ENCODE data around the gene MSI2. TPM values are rescaled to one million over a fixed set of nuclear protein-coding genes. Genes with fewer than 3 reads are reported as not detected.

Gene MSI2
- polyA plus RNA-seq, 3 donors from 2014 or later = 0.88 to 3.6 (median 2.4) TPM

GRCh38 chr17:57432507-57433277 lies 176.4 kb downstream of the MSI2 start:
- peaks cover 6 to 21% (median 6%) of the 10 kb centered on the region in 3 donors for H3K36me3 Mint-ChIP-seq
- H3K27ac Mint-ChIP-seq = no peak overlapping the region
- H3K9me3 Mint-ChIP-seq = no peaks in the 10 kb centered on the region
- DNase-seq = no peak
- peaks cover 3 to 9% of the 10 kb centered on the region in 2 donors for H3K4me1 Mint-ChIP-seq
- no peak overlapping the region for H3K4me3 Mint-ChIP-seq
- H3K27me3 Mint-ChIP-seq (ENCODE audit: low read depth in 3 of 3) = peaks cover 4 to 6% (median 6%) of the 10 kb centered on the region in 3 donors

- H3K4me1 Mint-ChIP-seq = peaks cover 3 to 9% of the 10 kb centered on the region in 2 donors
- peaks cover 6 to 17% (median 6%) of the 10 kb centered on the region in 3 donors for H3K36me3 Mint-ChIP-seq
- no peak for DNase-seq
- H3K9me3 Mint-ChIP-seq = no peaks in the 10 kb centered on the region
- no peak overlapping the region for H3K4me3 Mint-ChIP-seq
- H3K27ac Mint-ChIP-seq = no peak overlapping the region
- peaks cover 4 to 7% (median 6%) of the 10 kb centered on the region in 3 donors for H3K27me3 Mint-ChIP-seq (ENCODE audit: low read depth in 3 of 3)
Measured at GRCh38 chr17:57433452-57433851, 177.1 kb downstream of the MSI2 start.

- Mint-ChIP-seq H3K4me1 (peaks cover 6 to 9% of the 10 kb centered on the region in 2 donors), H3K27me3 (ENCODE audit: low read depth in 3 of 3) (peaks cover 4 to 12% (median 6%) of the 10 kb centered on the region in 3 donors), H3K27ac (no peak overlapping the region), H3K36me3 (peaks cover 6 to 14% (median 6%) of the 10 kb centered on the region in 3 donors), H3K9me3 (no peaks in the 10 kb centered on the region), H3K4me3 (no peak overlapping the region)
- DNase-seq = no peak
Measured at GRCh38 chr17:57434361-57434760, 178.0 kb downstream of the MSI2 start.

GRCh38 chr17:57436565-57436964 lies 180.2 kb downstream of the MSI2 start:
- peaks cover 6 to 15% (median 6%) of the 10 kb centered on the region in 3 donors for H3K36me3 Mint-ChIP-seq
- no peak for DNase-seq
- H3K27me3 Mint-ChIP-seq (ENCODE audit: low read depth in 3 of 3) = peaks cover 7 to 20% (median 9%) of the 10 kb centered on the region in 3 donors
- H3K9me3 Mint-ChIP-seq = no peaks in the 10 kb centered on the region
- H3K27ac Mint-ChIP-seq = peak overlapping the region in 1 of 6 donors; percentile 26
- peaks cover 16 to 25% of the 10 kb centered on the region in 2 donors for H3K4me1 Mint-ChIP-seq
- no peak overlapping the region for H3K4me3 Mint-ChIP-seq

- no peak overlapping the region for H3K4me3 Mint-ChIP-seq
- peaks cover 27 to 37% of the 10 kb centered on the region in 2 donors for H3K4me1 Mint-ChIP-seq
- DNase-seq = no peak
- H3K36me3 Mint-ChIP-seq = peaks cover 0 to 11% (median 6%) of the 10 kb centered on the region in 3 donors
- no peaks in the 10 kb centered on the region for H3K9me3 Mint-ChIP-seq
- peaks cover 9 to 21% (median 13%) of the 10 kb centered on the region in 3 donors for H3K27me3 Mint-ChIP-seq (ENCODE audit: low read depth in 3 of 3)
- H3K27ac Mint-ChIP-seq = no peak overlapping the region
Measured at GRCh38 chr17:57438066-57438731, 181.9 kb downstream of the MSI2 start.

- Mint-ChIP-seq H3K36me3 (peaks cover 0 to 7% (median 6%) of the 10 kb centered on the region in 3 donors), H3K27ac (no peak overlapping the region), H3K4me1 (peaks cover 34 to 39% of the 10 kb centered on the region in 2 donors), H3K9me3 (no peaks in the 10 kb centered on the region), H3K4me3 (no peak overlapping the region), H3K27me3 (ENCODE audit: low read depth in 3 of 3) (peaks cover 10 to 26% (median 10%) of the 10 kb centered on the region in 3 donors)
- no peak for DNase-seq
Measured at GRCh38 chr17:57439651-57440050, 183.3 kb downstream of the MSI2 start.

- H3K4me1 Mint-ChIP-seq = peaks cover 39 to 44% of the 10 kb centered on the region in 2 donors
- H3K27me3 Mint-ChIP-seq (ENCODE audit: low read depth in 3 of 3) = peaks cover 9 to 28% (median 11%) of the 10 kb centered on the region in 3 donors
- no peaks in the 10 kb centered on the region for H3K9me3 Mint-ChIP-seq
- H3K36me3 Mint-ChIP-seq = peaks cover 0 to 7% (median 7%) of the 10 kb centered on the region in 3 donors
- no peak overlapping the region for H3K4me3 Mint-ChIP-seq
- peak in 1 of 3 donors; percentile 22 for DNase-seq
- peak overlapping the region in 1 of 6 donors; percentile 6 for H3K27ac Mint-ChIP-seq
Measured at GRCh38 chr17:57440522-57441269, 184.4 kb downstream of the MSI2 start.

GRCh38 chr17:57441270-57441600 lies 184.9 kb downstream of the MSI2 start:
- Mint-ChIP-seq H3K4me3 (no peak overlapping the region), H3K36me3 (peaks cover 0 to 12% (median 4%) of the 10 kb centered on the region in 3 donors), H3K27me3 (ENCODE audit: low read depth in 3 of 3) (peaks cover 12 to 28% (median 12%) of the 10 kb centered on the region in 3 donors), H3K4me1 (peaks cover 45 to 49% of the 10 kb centered on the region in 2 donors), H3K27ac (peak overlapping the region in 1 of 6 donors; percentile 6), H3K9me3 (no peaks in the 10 kb centered on the region)
- no peak for DNase-seq

- DNase-seq = no peak
- Mint-ChIP-seq H3K36me3 (peaks cover 0 to 9% (median 3%) of the 10 kb centered on the region in 3 donors), H3K27me3 (ENCODE audit: low read depth in 3 of 3) (peaks cover 12 to 30% (median 16%) of the 10 kb centered on the region in 3 donors), H3K4me3 (no peak overlapping the region), H3K4me1 (peaks cover 46 to 47% of the 10 kb centered on the region in 2 donors), H3K9me3 (no peaks in the 10 kb centered on the region), H3K27ac (no peak overlapping the region)
Measured at GRCh38 chr17:57442401-57442823, 186.1 kb downstream of the MSI2 start.

GRCh38 chr17:57442914-57443571 lies 186.7 kb downstream of the MSI2 start:
- DNase-seq = no peak
- no peaks in the 10 kb centered on the region for H3K9me3 Mint-ChIP-seq
- peaks cover 3 to 12% (median 4%) of the 10 kb centered on the region in 3 donors for H3K36me3 Mint-ChIP-seq
- peak overlapping the region in 1 of 6 donors; percentile 42 for H3K27ac Mint-ChIP-seq
- peak overlapping the region in 4 of 5 donors; percentile 7 to 33 (median 31) for H3K4me3 Mint-ChIP-seq
- peaks cover 46 to 47% of the 10 kb centered on the region in 2 donors for H3K4me1 Mint-ChIP-seq
- peaks cover 14 to 34% (median 16%) of the 10 kb centered on the region in 3 donors for H3K27me3 Mint-ChIP-seq (ENCODE audit: low read depth in 3 of 3)

- H3K4me1 Mint-ChIP-seq = peaks cover 46 to 47% of the 10 kb centered on the region in 2 donors
- H3K36me3 Mint-ChIP-seq = peaks cover 3 to 19% (median 4%) of the 10 kb centered on the region in 3 donors
- H3K4me3 Mint-ChIP-seq = no peak overlapping the region
- H3K9me3 Mint-ChIP-seq = no peaks in the 10 kb centered on the region
- H3K27ac Mint-ChIP-seq = no peak overlapping the region
- H3K27me3 Mint-ChIP-seq (ENCODE audit: low read depth in 3 of 3) = peaks cover 20 to 36% (median 22%) of the 10 kb centered on the region in 3 donors
- DNase-seq = no peak
Measured at GRCh38 chr17:57443781-57444180, 187.5 kb downstream of the MSI2 start.

- Mint-ChIP-seq H3K36me3 (peaks cover 3 to 22% (median 4%) of the 10 kb centered on the region in 3 donors), H3K27ac (no peak overlapping the region), H3K9me3 (no peaks in the 10 kb centered on the region), H3K4me1 (peaks cover 40 to 44% of the 10 kb centered on the region in 2 donors), H3K27me3 (ENCODE audit: low read depth in 3 of 3) (peaks cover 22 to 30% (median 25%) of the 10 kb centered on the region in 3 donors), H3K4me3 (no peak overlapping the region)
- no peak for DNase-seq
Measured at GRCh38 chr17:57444682-57445450, 188.5 kb downstream of the MSI2 start.

Measured in immature natural killer cell (primary cell).